ENCODE data around the gene GPR4. TPM values are rescaled to one million over a fixed set of nuclear protein-coding genes. Genes with fewer than 3 reads are reported as not detected.
"Not testable (repeated sequence)": the region's sequence is repeated elsewhere in the genome, so short reads cannot be mapped to it uniquely, and the experiment has no call there.

Gene GPR4
- total RNA-seq, 2 experiments from 2014 or later: not detected

- Mint-ChIP-seq H3K27me3 (no peaks in the 10 kb centered on the region), H3K36me3 (ENCODE audit: low read depth) (peaks cover 45% of the 10 kb centered on the region), H3K4me3 (no peak overlapping the region), H3K4me1 (no peaks in the 10 kb centered on the region), H3K9me3 (ENCODE audit: low read depth) (no peaks in the 10 kb centered on the region), H3K27ac (peak overlapping the region; percentile 45)
- DNase-seq: no peak
- intact Hi-C loops (cut with DNase I, micrococcal nuclease): no loop called here
- no peak for ATAC-seq
- POLR2A ChIA-PET: no interaction called here
- CTCF ChIA-PET: interaction anchor here (0.9 kb wide), 1 partner anchor 16 kb away, joined by 4 read pairs; no protein-coding TSS in a partner anchor
These were observed 20.0 kb upstream of the GPR4 start for GRCh38 chr19:45621976-45622503.

GRCh38 chr19:45621389-45621788 lies 19.4 kb upstream of the GPR4 start:
- no peak overlapping the region for H3K27ac Mint-ChIP-seq
- DNase-seq (no peak), ATAC-seq (no peak)
- peaks cover 51% of the 10 kb centered on the region for H3K36me3 Mint-ChIP-seq (ENCODE audit: low read depth)
- H3K4me3 Mint-ChIP-seq: no peak overlapping the region
- intact Hi-C loops (cut with DNase I, micrococcal nuclease): no loop called here
- H3K9me3 Mint-ChIP-seq (ENCODE audit: low read depth): no peaks in the 10 kb centered on the region
- H3K4me1 Mint-ChIP-seq: no peaks in the 10 kb centered on the region
- ChIA-PET CTCF (no interaction called here), POLR2A (no interaction called here)
- H3K27me3 Mint-ChIP-seq: no peaks in the 10 kb centered on the region

GRCh38 chr19:45616704-45617017 lies 14.6 kb upstream of the GPR4 start:
- no peaks in the 10 kb centered on the region for H3K9me3 Mint-ChIP-seq (ENCODE audit: low read depth)
- no peak overlapping the region for H3K4me3 Mint-ChIP-seq
- ChIA-PET POLR2A (interaction anchor here (1.6 kb wide), 1 partner anchor 33 kb away, joined by 5 read pairs; no protein-coding TSS in a partner anchor), CTCF (interaction anchor here (0.7 to 1.4 kb wide), 2 partner anchors 29 to 132 kb away, joined by 3 read pairs; no protein-coding TSS in a partner anchor)
- peaks cover 24% of the 10 kb centered on the region for H3K4me1 Mint-ChIP-seq
- H3K27ac Mint-ChIP-seq: no peak overlapping the region
- H3K36me3 Mint-ChIP-seq (ENCODE audit: low read depth): peaks cover 69% of the 10 kb centered on the region
- ATAC-seq: no peak
- intact Hi-C loops (cut with DNase I, micrococcal nuclease): loop anchor here in 1 of 2 experiments (1.0 kb wide), 3 partner anchors 32 to 193 kb away; partner anchors contain the start of genes ERCC1, OPA3 and RTN2
- DNase-seq: no peak
- H3K27me3 Mint-ChIP-seq: no peaks in the 10 kb centered on the region

GRCh38 chr19:45615795-45616703 lies 14.0 kb upstream of the GPR4 start:
- H3K27me3 Mint-ChIP-seq: no peaks in the 10 kb centered on the region
- DNase-seq (peak; percentile 95), ATAC-seq (peak; percentile 86)
- ChIA-PET CTCF (interaction anchor here (0.5 to 1.4 kb wide), 3 partner anchors 24 to 57 kb away, joined by 3 read pairs; partner anchors contain the start of gene EML2), POLR2A (interaction anchor here (1.0 to 1.6 kb wide), 2 partner anchors 26 to 32 kb away, joined by 3 to 5 read pairs; no protein-coding TSS in a partner anchor)
- H3K9me3 Mint-ChIP-seq (ENCODE audit: low read depth): no peaks in the 10 kb centered on the region
- intact Hi-C loops (cut with DNase I, micrococcal nuclease): loop anchor here in 1 of 2 experiments (1.0 kb wide), 3 partner anchors 32 to 193 kb away; partner anchors contain the start of genes ERCC1, OPA3 and RTN2
- H3K27ac Mint-ChIP-seq: peak overlapping the region; percentile 65
- no peak overlapping the region for H3K4me3 Mint-ChIP-seq
- peaks cover 67% of the 10 kb centered on the region for H3K36me3 Mint-ChIP-seq (ENCODE audit: low read depth)
- peaks cover 24% of the 10 kb centered on the region for H3K4me1 Mint-ChIP-seq

- H3K36me3 Mint-ChIP-seq (ENCODE audit: low read depth): peaks cover 70% of the 10 kb centered on the region
- POLR2A ChIA-PET: interaction anchor here (0.7 to 1.2 kb wide), 4 partner anchors 15 to 1515 kb away, joined by 3 to 9 read pairs (median 6); partner anchors contain the start of genes EML2 and SAE1
- H3K27me3 Mint-ChIP-seq; intact Hi-C loops (cut with DNase I, micrococcal nuclease); H3K9me3 Mint-ChIP-seq (ENCODE audit: low read depth); ATAC-seq; DNase-seq; H3K4me3 Mint-ChIP-seq: not testable (repeated sequence)
- CTCF ChIA-PET: interaction anchor here (0.6 to 1.9 kb wide), 5 partner anchors 15 to 128 kb away, joined by 3 to 14 read pairs (median 4); partner anchors contain the start of genes QPCTL and SNRPD2
- H3K27ac Mint-ChIP-seq: peak overlapping the region; percentile 95
- H3K4me1 Mint-ChIP-seq: peaks cover 24% of the 10 kb centered on the region
These were observed 13.0 kb upstream of the GPR4 start for GRCh38 chr19:45615056-45615455.

- Mint-ChIP-seq H3K36me3 (ENCODE audit: low read depth) (peaks cover 74% of the 10 kb centered on the region), H3K27me3 (no peaks in the 10 kb centered on the region), H3K4me3 (peak overlapping the region; percentile 35), H3K4me1 (peaks cover 24% of the 10 kb centered on the region), H3K27ac (peak overlapping the region; percentile 95), H3K9me3 (ENCODE audit: low read depth) (peaks cover 2% of the 10 kb centered on the region)
- ChIA-PET CTCF (interaction anchor here (0.5 to 1.9 kb wide), 8 partner anchors 12 to 129 kb away, joined by 3 to 14 read pairs (median 4); partner anchors contain the start of genes GPR4, QPCTL and SNRPD2), POLR2A (interaction anchor here (0.6 to 1.2 kb wide), 6 partner anchors 16 to 142 kb away, joined by 3 to 9 read pairs (median 4); partner anchors contain the start of gene EML2)
- intact Hi-C loops (cut with DNase I, micrococcal nuclease): loop anchor here (1.0 kb wide), 4 partner anchors 16 to 53 kb away; no protein-coding TSS in a partner anchor
- peak; percentile 79 for ATAC-seq
- peak; percentile 72 for DNase-seq
These were observed 12.1 kb upstream of the GPR4 start for GRCh38 chr19:45613926-45614725.

- no peak for DNase-seq
- H3K4me1 Mint-ChIP-seq: peaks cover 18% of the 10 kb centered on the region
- no peak for ATAC-seq
- CTCF ChIA-PET: no interaction called here
- intact Hi-C loops (cut with DNase I, micrococcal nuclease): no loop called here
- H3K4me3 Mint-ChIP-seq: no peak overlapping the region
- peak overlapping the region; percentile 37 for H3K27ac Mint-ChIP-seq
- POLR2A ChIA-PET: no interaction called here
- H3K27me3 Mint-ChIP-seq: no peaks in the 10 kb centered on the region
- H3K9me3 Mint-ChIP-seq (ENCODE audit: low read depth): peaks cover 2% of the 10 kb centered on the region
- H3K36me3 Mint-ChIP-seq (ENCODE audit: low read depth): peaks cover 48% of the 10 kb centered on the region
These were observed 6.9 kb upstream of the GPR4 start for GRCh38 chr19:45608948-45609347.

GRCh38 chr19:45607071-45608029 lies 5.3 kb upstream of the GPR4 start:
- H3K4me3 Mint-ChIP-seq: no peak overlapping the region
- POLR2A ChIA-PET: no interaction called here
- intact Hi-C loops (cut with DNase I, micrococcal nuclease): loop anchor here (1.0 kb wide), 1 partner anchor 36 kb away; no protein-coding TSS in a partner anchor
- peaks cover 2% of the 10 kb centered on the region for H3K9me3 Mint-ChIP-seq (ENCODE audit: low read depth)
- CTCF ChIA-PET: interaction anchor here (0.6 to 1.2 kb wide), 4 partner anchors 34 to 123 kb away, joined by 3 read pairs; no protein-coding TSS in a partner anchor
- peak; percentile 64 for ATAC-seq
- H3K27ac Mint-ChIP-seq: peak overlapping the region; percentile 77
- DNase-seq: peak; percentile 68
- H3K36me3 Mint-ChIP-seq (ENCODE audit: low read depth): peaks cover 38% of the 10 kb centered on the region
- peaks cover 7% of the 10 kb centered on the region for H3K27me3 Mint-ChIP-seq
- H3K4me1 Mint-ChIP-seq: peaks cover 16% of the 10 kb centered on the region

- POLR2A ChIA-PET: no interaction called here
These were observed 897 bp downstream of the GPR4 start for GRCh38 chr19:45601115-45601514.

GRCh38 chr19:45600340-45600885 lies 1.6 kb downstream of the GPR4 start:
- Mint-ChIP-seq H3K4me1 (peaks cover 31% of the 10 kb centered on the region), H3K4me3 (no peak overlapping the region), H3K27me3 (peaks cover 65% of the 10 kb centered on the region), H3K36me3 (ENCODE audit: low read depth) (peaks cover 2% of the 10 kb centered on the region), H3K9me3 (ENCODE audit: low read depth) (no peaks in the 10 kb centered on the region), H3K27ac (no peak overlapping the region)
- DNase-seq (no peak), ATAC-seq (no peak)
- intact Hi-C loops (cut with DNase I, micrococcal nuclease): no loop called here
- ChIA-PET POLR2A (no interaction called here), CTCF (interaction anchor here (0.5 to 0.7 kb wide), 3 partner anchors 118 to 572 kb away, joined by 4 read pairs; no protein-coding TSS in a partner anchor)

More at GRCh38 chr19:45601115-45601514, 897 bp downstream of the GPR4 start:
- no peaks in the 10 kb centered on the region for H3K9me3 Mint-ChIP-seq (ENCODE audit: low read depth)
- peaks cover 2% of the 10 kb centered on the region for H3K36me3 Mint-ChIP-seq (ENCODE audit: low read depth)
- no peak overlapping the region for H3K27ac Mint-ChIP-seq
- DNase-seq: no peak
- H3K4me3 Mint-ChIP-seq: no peak overlapping the region
- H3K4me1 Mint-ChIP-seq: peaks cover 31% of the 10 kb centered on the region
- CTCF ChIA-PET: interaction anchor here (0.6 to 0.7 kb wide), 2 partner anchors 133 to 571 kb away, joined by 4 read pairs; no protein-coding TSS in a partner anchor
- ATAC-seq: no peak
- peaks cover 65% of the 10 kb centered on the region for H3K27me3 Mint-ChIP-seq
- intact Hi-C loops (cut with DNase I, micrococcal nuclease): no loop called here

Measured in activated CD4-positive, alpha-beta T cell treated with anti-CD3 and anti-CD28 coated beads for 36 hours (primary cell).